GM18909 (cell line): ENCODE results near the gene CD248.
A peak's percentile ranks its signal among the peaks of the same experiment; 100 is the strongest.

Experiments
- ATAC-seq: cut with Tn5 transposase; IDR thresholded peaks from one replicate; pipeline ENCODE4 v1.9.1; 2021; ENCODE audit warnings: mild to moderate bottlenecking; ENCODE audit not compliant: unreplicated experiment, poor library complexity

CD248 gene

DNA sequence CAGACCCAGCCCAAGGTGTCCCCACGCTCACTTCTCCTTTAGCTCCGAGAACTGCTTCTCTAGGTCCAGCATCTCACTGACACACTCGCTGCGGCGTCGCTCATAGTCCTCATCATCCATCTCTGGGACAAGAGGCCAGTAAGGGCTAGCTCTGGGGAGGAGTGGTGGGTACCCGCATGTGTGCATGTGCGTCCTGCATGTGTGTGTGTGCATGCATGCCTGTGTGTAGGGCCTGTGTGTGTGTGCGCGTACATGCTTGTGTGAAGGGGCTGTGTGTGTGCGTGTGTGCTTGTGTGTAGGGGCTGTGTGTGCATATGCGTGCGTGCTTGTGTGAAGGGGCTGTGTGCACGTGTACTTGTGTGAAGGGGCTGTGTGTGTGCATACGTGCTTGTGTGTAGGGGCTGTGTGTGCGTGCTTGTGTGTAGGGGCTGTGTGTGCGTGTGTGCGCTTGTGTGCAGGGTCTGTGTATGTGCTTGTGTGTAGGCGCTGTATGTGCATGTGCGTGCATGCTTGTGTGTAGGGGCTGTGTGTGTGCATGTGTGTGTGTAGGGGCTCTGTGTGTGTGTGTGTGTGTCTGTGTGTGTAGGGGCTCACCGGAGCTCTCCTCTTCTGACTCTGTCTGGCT is 24.8 kb upstream of the CD248 start:
- ATAC-seq, result no peak

DNA sequence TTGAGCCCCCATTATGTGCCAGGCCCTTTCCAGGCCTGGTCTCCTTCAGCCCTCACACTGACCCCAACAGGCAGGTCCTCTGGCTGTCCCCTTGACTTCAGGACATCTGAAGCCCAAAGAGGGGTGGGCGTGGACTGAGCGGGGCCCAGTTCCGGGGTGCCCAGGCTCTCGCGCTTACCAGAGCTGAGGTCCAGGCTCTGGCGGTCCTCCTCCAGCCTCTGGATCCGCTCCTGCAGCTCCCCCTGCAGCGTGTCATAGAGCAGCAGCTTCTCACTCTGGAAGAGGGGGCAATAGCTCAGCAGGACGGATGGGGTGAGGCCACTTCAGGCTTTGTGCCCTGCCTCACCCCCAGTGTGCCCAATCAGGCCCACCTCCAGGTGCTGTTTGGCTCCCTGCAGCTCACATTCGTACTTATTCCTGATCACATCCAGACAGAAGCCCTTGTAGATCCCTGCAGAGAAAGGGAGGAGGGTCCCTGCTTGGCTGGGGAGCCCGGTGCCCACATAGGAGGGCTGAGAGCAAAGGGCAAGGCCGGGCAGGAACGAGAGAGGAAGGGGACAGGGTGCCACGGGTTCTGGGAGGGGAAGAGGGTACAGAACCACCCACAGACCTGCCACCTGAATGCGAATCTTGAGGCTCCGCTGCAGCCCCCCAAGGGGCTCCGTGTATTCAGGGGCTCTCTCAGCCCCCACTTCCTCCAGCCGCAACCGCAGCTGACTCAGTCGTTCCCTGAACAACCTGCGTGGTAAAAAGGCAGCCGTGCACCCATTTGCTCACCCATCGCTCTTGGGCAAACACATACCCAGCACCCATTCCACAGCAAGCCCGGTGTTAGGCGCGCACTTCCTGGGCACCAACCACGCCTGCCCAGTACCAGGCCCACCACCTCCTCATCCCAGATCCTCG is 24.0 kb upstream of the CD248 start:
- no peak for ATAC-seq

DNA sequence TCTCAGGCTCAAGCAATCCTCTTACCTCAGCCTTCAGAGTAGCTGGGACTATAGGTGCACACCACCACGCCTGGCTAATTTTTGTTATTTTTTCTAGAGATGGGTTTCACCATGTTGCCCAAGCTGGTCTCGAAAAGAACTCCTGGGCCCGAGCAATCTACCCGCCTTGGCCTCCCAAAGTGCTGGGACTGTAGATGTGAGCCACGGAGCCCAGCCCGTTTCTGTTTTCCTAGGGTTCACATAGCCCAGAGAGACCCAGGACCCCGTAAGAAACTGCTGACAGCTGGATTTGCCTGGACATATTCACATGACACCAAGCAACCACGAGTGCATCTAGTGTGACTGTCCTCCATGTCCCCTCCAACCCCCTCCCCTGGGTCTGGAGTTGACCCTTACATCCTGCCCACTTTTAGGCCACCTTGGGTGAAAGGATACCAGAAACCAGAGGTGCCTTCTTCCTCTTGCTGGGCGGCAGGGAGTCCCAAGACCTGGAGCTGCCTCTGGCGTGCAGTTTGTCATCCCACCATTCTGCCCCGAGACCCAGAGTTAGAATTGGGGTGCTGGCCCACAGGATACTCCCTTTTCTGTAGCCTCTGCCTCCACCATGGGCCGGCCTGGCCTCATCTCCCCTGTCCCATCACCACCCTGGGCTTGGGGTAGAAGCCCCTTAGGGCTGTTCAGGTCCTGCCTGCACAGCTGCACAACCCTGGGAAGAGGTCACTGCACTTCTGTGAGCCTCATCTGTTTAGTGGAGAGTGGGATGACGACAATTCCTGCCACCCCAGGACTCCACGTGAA is 23.0 kb upstream of the CD248 start:
- no peak for ATAC-seq

DNA sequence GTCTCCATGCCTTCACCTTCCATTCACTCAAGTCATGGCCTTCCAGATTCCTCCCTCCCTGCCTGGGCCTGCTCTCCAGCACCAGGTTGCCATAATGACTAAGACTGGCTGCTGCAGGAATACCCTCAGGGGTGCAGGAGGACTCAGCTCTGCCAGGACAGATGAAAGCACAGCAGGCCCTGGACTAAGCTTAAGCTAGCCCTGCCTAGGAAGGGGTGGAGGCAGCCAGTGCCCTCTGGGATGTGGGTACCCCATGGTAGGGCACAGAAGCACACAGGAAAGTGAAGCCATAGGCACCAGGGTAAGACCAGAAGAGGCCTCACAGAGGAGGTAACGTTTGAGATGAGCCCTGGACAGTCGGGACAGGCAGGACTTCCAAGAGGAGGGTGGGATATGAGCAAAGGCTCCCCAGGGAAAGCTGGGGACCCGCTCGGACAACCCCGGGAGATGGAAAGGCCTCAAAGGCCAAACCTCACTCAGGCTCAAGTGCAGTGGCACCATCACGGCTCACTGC is 22.4 kb upstream of the CD248 start:
- ATAC-seq, result no peak

DNA sequence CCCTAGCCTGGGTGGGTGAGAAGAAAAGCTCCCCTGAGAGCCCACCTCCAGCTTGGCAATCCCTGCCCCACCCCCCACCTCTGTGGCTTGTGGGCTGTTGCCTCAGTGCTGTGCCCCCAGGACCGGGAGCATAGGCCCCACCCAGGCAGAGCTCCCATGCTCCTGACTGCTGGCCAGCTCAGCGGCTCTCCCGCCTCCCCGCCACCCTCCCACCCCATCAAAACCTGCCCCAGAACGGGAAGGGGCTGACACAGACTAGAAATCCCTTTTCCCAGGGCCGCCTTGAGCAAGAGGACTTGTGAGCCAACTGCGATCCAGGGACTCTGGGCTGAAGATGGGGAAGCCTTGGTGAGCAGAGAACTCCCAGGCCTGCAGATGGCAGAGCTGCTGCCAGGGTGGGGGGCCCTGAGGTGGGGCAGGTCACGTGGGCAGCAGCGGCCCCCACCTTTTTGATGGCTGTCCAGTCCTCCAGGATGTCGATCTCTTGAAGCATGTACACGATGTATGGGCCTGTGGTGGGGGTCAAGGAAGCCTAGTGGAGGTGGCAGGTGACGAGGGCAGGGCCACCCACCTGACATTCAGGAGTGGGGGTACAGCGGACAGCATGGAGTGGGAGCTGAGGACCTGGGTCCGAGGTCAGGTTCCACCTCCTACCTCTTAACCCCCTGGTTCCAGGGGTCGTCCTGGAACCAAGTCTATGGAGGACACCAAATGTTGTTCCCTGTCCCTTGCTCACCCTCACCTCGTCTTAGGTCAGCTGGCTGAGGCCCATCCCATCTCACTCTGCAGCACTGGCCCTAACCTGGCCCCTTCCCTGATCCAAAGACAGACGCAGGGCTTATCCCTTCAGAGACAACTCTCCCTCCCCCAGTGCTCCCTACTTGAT is 21.7 kb upstream of the CD248 start:
- no peak for ATAC-seq

DNA sequence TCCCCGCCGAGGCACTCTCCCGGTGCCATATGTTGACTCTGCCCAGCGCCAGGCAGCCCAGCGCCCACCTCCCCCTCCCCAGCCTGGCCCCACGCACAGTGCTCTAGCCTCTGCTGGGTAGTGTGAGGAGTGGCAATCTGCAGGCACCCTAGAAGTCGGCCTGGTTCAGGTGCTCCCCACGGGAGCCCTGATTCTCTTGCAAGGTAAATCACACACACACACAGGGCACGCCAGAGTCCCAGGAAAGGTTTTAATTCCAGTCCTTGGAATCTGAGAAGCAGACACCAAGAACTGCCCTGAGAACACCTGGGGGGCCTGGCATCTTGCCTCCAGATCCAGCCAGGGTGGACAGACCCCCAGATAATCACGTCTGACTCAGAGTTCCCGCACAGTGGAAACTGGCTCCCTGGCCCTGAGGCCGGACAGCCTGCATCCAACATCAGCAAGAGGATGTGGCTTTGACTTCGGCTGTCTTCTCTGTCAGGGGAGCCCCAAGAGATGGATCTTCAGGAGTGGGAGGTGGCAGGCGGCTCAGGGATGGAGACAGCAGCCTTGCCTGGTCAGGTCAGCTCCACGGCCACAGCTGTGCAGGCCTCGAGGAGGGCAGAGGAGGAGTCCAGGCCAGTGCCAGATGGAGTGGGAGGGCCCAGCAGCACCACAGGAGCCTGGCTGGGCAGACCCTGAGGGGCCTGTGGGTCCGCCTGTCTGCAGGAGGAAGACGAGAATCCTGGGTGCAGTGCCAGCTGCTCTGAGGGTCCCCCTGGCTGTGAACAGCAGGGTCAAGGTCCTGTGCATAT is 20.5 kb upstream of the CD248 start:
- no peak for ATAC-seq

DNA sequence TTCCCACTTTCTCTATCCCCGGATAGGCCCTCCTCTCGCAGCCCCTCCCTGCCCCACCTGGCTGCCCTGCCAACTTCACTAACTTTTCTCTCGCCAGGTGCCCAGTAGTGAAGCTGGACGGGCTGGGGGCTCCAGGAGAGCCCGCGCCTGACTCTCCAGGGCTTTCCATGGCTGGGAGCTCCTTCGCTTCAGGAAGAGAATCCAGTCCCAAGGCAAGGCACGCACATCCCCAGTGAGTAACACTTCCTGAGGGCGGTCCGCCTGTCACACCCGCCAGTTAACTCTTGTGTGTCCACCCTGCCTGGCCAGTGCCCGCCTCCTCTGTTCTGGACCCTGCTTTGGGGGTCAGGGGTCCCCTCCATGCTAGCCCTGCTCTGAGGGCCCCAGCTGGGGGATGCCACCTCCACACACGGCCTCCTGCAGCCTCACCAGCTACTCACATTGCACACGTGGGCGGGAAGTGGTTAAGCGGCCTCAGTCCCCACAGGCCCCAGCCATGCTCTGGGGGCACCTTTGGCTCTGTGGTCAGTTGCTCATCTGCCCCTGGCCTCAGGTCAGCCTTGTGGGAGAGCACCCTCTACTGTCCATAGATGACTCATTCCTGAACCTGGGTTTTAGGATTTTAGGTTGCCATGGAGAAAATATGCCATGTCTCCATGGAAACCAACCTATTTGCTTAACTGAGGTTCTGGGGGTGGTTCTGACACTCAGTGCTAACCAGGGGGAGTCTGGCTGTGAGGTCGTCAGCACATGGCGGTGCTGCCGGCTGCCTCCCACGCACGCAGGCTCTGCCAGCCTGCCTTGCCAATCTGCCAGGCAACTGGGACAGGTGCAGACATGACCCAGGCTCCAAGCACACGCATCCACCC is 19.6 kb upstream of the CD248 start, which contains the start of gene RIN1:
TSS of gene RIN1 (minus strand) at position 201 of the 869 bp plus-strand sequence. CDS start at position 169, 32 bp downstream.
- ATAC-seq, result peak; percentile 68

DNA sequence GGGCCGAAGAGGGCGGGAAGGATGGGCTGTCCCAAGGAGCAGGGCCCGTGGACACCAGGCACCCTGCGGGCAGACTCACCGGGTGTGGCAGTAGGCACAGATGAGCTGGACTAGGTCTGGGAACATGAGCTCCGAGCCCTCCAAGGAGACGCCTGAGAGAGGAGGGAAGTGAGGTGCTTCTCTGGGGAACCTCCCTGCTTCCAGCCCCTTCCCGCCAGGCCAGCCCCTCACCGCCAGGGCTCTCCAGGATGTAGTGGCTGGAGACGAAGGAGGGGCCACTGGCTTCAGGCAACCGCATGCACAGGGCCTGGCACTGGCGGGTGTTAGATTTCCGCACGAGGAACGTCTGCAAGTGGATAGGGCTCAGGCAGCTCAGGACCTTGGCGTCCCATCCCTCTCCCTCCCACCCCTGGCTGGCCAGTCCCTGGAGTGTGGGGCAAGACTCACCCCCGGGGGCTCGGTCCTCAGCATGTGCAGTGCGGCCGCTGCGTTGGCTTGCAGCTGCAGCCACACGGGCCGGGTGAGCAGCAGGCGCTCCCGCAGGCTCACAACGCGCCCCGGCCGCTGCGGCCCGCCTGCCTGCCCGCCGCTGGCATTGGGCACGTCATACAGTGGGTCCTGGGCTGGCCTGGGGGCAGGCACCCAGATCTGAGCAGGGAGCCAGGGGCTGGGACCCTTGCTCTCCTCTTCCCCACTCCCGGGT is 18.8 kb upstream of the CD248 start:
- ATAC-seq, result no peak

DNA sequence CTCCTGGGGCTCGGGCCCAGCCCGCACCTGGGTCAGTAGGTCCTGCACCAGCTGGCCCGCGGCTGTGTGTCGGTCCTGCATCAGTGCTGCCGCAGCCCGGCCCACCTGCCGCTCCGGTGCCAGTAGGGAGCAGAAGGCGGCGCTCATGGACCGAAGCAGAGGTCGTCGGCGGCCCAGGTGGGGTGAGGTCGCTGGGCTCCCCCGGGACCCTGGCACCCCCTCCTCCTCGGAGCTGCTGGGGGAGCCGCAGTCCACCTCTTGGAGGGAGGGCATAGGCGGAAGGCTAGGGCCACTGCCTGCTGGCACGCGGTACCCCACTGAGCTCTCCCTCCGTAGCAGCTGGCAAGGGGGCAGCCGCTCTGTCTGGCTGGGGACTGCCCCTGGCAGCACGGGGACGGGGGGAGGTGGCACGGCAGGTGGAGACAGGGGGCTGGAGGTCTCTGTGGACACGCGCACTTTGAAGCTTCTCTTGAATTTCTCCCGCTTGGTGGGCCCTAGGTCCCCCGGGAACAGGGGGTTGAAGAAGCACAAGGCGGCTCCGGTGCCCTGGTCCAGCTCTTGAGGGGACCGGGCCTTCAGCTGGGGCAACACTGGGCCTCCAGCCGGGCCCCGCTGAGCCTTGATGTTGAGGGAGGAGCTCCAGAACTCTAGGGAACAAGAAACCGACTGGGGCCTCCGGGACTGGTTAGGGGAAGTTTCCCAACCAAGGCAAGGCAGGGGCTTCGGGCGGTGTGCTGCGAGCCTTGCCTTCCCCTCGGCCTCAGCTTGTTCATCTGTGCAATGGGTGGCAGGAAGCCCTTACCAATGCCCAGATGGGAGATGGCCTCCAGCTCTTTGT is 18.0 kb upstream of the CD248 start:
- no peak for ATAC-seq

DNA sequence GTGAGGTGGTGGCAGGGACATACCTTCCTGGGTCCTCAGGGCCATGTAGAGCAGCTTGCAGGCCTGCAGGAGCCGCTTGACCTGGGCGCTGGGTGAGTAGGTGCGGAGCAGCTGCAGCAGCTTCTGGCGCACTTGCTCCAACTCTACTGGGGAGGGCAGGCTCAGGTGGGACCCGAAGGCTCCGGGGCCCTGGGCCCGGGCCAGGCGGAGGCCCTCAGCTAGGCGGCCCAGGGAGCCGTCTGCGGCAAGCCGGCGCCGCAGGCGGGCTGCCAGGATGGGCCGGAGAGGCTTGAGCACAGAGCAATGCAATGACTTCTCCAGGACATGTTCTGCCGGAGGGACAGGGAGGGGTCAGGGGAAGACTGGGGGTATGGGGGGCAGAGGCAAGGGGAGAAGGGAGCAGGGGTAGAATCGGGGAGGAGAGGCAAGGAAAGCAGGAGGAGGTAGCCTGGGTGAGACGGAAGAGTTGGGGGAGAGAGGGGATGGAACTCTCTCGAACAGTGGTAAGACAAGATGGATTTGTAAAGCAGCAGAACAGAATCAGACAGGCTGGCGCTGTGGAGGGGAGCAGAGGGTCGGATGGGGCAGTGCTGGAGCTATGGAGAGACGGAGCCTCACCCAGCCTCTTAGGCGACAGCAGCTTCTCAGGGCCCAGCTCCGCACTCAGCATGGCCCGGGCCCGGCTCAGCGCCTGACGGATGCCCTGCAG is 17.2 kb upstream of the CD248 start:
- no peak for ATAC-seq

DNA sequence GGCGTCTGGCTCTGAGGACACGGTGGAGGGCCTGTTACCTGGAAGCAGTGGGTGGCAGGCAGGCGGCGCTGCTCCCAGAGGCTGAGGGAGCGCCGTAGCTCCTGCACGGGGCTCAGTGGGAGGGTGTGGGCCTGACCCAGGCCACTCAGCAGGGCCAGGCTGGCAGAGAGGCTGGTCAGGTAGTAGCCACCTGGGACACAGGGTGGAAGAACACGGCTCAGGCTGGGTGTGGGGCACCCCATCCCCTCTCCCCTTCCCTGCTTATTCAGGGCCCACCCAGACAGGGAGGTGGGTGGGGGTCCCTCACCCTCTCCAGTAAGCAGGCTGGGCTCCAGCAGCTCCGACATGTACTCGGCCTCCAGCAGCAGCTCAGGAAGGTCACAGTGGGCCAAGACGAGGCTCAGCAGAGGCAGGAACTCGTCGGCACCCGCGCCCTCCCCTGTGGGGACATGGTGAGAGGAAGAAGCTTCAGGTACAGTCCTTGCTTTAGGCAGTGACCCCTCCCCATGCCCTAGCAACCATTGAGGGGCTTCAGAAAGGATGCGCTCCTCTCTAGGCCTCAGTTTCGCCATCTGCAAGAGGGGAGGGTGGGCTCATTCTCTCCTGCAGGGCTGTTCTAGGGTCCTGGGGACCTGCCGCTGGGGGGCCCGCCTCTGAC is 16.5 kb upstream of the CD248 start:
- ATAC-seq, result no peak

DNA sequence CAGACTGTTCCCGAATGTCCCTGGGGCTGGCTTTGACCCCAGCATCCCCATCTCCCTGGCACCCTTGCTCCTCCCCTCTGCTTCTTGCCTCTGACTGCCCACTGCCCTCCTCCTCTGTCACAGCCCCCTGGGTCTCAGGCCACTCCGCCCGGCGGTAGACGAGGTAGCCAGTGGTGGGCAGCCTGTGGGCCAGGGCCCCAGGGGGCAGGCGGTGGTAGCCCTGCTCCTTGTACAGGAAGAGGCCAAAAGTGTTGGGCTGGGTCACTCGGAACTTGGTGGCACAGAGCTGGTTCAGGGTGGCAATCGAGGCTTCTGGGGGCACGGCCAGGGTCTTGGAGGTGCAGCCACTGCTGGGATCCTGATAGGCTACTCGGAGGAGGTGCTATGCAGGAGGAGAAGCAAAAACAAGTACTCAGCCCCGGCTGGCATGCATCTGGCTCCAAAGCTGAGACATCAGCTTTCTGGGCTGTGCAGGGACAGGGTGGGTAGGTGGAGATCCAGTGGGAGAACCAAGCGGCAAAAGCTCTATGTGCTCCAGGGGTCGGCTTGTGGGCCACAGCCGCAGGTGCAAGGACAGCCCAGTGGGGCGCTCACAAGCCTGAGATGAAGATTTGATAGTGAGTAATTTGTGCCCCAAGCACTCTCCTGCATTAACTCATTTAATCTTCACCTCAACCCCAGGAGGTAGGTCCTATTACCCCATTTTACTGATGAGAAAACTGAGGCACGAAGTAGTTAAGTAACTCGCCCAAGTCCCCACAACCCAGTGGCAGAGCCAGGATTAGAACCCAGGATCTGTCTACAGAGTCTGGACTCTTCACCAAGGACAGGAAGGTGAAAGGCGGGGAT is 15.8 kb upstream of the CD248 start:
- no peak for ATAC-seq

DNA sequence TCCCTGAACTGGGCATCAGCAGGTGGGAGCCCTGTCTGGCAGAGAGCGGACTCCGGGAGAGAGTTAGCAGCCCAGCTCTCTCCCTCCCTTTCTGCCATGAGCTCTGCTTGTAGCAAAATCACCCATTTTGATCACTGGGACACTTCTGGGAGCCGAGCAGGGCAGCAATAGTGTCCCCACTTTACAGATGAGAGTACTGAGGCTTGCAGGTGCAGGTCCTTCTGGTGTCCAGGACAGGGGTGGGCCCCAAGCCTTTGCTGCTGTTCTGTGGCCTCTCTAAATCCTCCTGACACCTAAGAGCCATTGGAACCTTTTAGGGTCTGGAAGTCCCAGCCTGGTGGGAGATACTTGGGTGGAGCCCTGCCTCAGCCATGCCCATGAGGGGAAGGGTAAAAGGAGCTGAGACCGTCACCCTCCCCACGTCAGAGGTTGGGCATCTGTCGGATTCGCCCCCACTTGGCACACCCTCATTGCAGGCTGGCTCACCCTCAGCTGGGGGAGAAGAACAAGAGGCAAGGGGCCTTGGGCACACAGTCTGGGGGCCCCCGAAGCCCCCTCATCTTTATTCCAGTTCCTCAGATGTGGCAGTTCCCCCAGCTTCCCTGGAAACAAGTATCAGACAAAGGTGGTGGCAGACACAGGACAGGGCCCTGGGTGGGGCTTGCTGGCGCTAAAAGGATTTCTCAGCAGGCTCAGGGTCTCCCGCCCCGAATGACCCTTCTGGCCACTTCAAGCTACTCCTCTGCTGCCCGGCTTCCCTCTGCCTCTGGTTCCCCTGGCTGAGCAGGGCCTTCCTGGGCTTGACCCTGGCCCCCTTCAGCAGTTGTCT is 14.9 kb upstream of the CD248 start:
- ATAC-seq, result no peak

DNA sequence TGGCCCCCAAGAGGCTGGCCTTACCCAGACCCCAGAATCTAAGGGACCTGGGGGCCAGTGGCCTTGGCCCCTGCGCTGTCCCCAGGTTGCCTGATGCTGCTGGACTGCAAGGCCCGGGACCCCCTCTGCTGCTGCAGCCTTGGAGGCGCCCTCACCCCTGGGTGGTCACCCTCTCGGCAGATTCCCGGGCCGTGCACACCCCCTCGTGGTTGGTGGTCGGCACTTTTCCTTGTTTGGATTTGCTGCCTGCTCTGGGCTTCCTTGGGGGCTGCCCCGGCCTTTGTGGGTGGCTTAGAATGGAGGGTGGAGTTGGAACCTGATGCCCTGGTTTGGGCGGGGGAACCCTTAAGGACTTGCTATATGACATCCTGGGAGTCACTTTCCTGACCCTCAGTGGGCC is 14.1 kb upstream of the CD248 start:
- ATAC-seq, result no peak
